Skeletal muscle satellite cell (primary cell): ENCODE data around the gene FCHO2.

Experiments used
- H3K27me3 ChIP-seq: 2 replicates; pipeline ENCODE4 v1.7.0; 2013; ENCODE audit warnings: low read length; ENCODE audit not compliant: control insufficient read depth, insufficient read depth
- H3K36me3 ChIP-seq: 2 replicates; pipeline ENCODE4 v1.7.0; 2013; ENCODE audit warnings: mild to moderate bottlenecking, control low read depth, low read length; ENCODE audit not compliant: insufficient read depth
- H3K4me1 ChIP-seq: 2 replicates; pipeline ENCODE4 v1.7.0; 2013; ENCODE audit warnings: low read length; ENCODE audit not compliant: control insufficient read depth, insufficient read depth
- H3K4me2 ChIP-seq: 2 replicates; pipeline ENCODE4 v1.7.0; 2013; ENCODE audit warnings: mild to moderate bottlenecking, low read length
- H3K4me3 ChIP-seq: 2 replicates; pipeline ENCODE4 v1.7.0; 2013; ENCODE audit warnings: low read length
- H3K9ac ChIP-seq: 2 replicates; pipeline ENCODE4 v1.7.0; 2013; ENCODE audit warnings: mild to moderate bottlenecking, low read depth, low read length, moderate library complexity
- H3K9me3 ChIP-seq: replicated peaks from 2 replicates; pipeline ENCODE4 v1.7.0; 2013; ENCODE audit warnings: mild to moderate bottlenecking, control low read depth, low read length

FCHO2 gene

DNA sequence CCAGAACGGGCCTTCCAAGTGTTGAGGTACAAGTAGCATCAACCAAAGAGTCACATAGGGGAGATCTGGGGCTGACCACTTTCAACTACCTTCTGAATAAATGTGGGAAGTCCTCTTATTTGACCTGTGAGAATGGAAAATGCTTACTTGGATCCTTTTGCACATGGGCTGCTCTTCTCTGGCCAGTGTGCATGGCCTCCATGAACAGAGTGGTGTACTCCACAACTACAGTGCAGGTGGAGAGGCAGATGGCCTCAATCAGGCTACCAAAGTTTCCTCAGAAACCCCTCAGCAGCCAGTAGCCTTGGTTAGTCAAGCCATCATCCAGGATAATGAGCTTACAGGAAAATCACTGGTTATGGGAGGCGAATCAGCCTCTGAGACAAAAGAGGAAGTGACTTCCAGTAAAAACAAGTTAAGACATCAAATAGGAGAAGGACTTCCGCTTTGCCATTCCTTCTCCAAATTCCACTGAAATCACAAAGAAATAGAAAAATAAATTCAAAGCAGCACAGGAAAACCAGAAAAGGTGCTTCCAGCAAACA, 18.3 kb upstream of the FCHO2 start:
- H3K9me3 ChIP-seq: no peaks in the 10 kb centered on the region
- no peak overlapping the region for H3K4me3 ChIP-seq
- no peak overlapping the region for H3K9ac ChIP-seq
- no peak overlapping the region for H3K4me2 ChIP-seq
- no peaks in the 10 kb centered on the region for H3K27me3 ChIP-seq
- H3K36me3 ChIP-seq: no peaks in the 10 kb centered on the region
- no peaks in the 10 kb centered on the region for H3K4me1 ChIP-seq

DNA sequence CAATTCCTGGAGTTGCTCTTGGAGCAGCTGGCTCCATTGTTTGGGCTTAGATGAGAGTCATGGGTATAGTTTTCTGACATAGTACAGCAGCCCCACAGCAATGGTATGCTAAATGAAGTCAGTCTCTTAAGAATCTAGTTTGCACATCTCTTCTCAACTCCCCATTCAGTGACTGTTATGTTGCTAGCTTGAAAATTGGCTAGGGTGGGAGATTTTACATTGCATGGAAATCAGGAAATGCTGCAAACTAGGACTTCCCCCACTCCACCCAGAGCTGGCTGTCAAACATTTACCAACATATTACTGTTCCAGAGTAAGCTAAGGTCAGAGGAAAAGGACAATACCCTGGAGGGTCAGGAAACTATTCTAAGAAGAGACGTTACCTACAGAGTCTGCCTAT, 17.6 kb upstream of the FCHO2 start:
- H3K4me2 ChIP-seq: no peak overlapping the region
- no peaks in the 10 kb centered on the region for H3K4me1 ChIP-seq
- H3K27me3 ChIP-seq: no peaks in the 10 kb centered on the region
- H3K4me3 ChIP-seq: no peak overlapping the region
- no peaks in the 10 kb centered on the region for H3K36me3 ChIP-seq
- H3K9me3 ChIP-seq: no peaks in the 10 kb centered on the region
- H3K9ac ChIP-seq: no peak overlapping the region

DNA sequence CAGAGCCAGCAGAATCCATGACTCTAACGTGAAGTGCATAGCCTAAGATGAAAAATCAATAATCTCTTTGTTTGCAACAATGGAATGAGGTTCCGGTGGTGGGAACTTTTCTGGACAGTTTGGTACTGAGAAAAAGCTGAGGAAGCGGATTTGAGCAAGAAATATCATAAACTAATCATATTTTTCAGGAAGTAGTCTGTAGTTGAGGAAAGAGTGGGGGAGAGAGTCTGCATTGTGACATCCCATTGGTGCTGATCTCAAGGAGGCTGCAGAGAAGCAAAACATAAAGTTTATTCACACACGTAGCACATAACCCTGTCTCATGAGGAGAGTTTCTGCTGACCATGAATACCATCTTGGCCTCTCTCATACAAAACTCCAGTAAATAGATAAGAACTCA, 15.8 kb upstream of the FCHO2 start:
- Histone ChIP-seq H3K36me3 (no peaks in the 10 kb centered on the region), H3K4me2 (no peak overlapping the region), H3K9me3 (no peaks in the 10 kb centered on the region), H3K27me3 (no peaks in the 10 kb centered on the region), H3K9ac (no peak overlapping the region), H3K4me1 (no peaks in the 10 kb centered on the region), H3K4me3 (no peak overlapping the region)

GRCh38 chr5:72943307-72943706, 12.5 kb upstream of the FCHO2 start:
- no peaks in the 10 kb centered on the region for H3K27me3 ChIP-seq
- no peaks in the 10 kb centered on the region for H3K36me3 ChIP-seq
- H3K4me2 ChIP-seq: no peak overlapping the region
- no peaks in the 10 kb centered on the region for H3K4me1 ChIP-seq
- no peaks in the 10 kb centered on the region for H3K9me3 ChIP-seq
- no peak overlapping the region for H3K4me3 ChIP-seq
- no peak overlapping the region for H3K9ac ChIP-seq

- H3K27me3 ChIP-seq: no peaks in the 10 kb centered on the region
These were observed 8.3 kb upstream of the FCHO2 start for GRCh38 chr5:72947498-72947897.

DNA sequence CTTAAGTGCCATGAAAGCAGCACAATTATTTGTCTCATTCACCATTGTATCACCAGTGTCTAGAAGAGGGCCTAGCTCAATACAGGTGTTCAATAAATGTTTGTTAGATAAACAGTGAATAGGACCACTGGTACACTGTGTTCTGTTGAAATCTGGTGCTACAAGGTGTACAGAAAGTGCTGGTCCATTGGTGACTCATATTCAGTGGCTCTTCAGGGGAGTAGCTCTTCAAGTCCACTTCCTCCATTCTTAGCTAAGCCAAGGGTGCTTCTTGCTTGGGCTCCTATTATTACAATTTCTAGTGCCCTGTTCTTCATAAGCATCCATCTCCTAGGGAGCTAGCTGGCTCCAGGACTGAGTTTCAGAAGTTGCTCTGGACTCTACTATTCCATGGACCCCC, 6.4 kb upstream of the FCHO2 start:
- peaks cover 43% of the 10 kb centered on the region for H3K4me1 ChIP-seq
- H3K9ac ChIP-seq: no peak overlapping the region

More at GRCh38 chr5:72947498-72947897, 8.3 kb upstream of the FCHO2 start:
- Histone ChIP-seq H3K4me1 (peaks cover 26% of the 10 kb centered on the region), H3K36me3 (no peaks in the 10 kb centered on the region), H3K9me3 (no peaks in the 10 kb centered on the region), H3K9ac (no peak overlapping the region), H3K4me3 (no peak overlapping the region), H3K4me2 (no peak overlapping the region)

DNA sequence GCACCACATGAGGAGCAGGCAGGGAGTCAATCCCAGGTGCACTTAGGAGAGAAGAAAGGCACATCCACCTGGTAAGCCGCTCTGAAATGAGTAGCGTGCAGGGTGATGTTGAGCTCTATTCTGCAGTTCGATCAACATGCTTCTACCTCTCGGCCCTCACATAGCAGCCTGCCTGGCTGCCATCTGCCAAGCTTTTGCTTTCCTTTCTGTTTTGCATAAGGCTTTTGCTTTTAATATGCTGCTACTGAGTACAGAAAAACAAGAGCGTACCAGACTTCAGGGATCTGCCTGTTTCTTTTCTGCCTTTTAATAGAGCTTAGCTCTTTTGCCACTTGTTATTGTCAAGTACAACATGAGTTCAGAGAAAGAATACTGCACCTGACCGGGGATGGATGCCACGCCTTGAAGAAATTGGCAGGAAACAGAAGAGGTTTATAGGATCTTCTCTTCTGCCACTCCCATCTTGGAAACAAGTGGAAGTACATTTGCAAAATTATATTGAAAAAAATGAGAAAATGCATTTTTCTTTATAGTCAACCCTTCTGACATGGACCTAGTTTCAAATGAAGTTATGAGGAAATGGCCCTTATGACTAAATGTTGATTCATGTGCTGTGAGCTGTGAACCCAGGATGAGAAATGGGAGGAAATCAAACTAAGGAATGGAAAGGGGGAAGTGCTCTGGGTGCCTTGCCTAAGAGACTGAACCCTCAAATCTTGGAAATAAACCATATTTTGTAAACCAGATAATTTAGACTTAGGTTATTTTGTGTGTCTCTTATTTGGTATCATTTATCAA, 4.0 kb upstream of the FCHO2 start:
- Histone ChIP-seq H3K4me2 (peak overlapping the region; percentile 53), H3K4me1 (peaks cover 53% of the 10 kb centered on the region), H3K36me3 (no peaks in the 10 kb centered on the region), H3K9ac (peak overlapping the region; percentile 27), H3K4me3 (peak overlapping the region; percentile 17), H3K9me3 (no peaks in the 10 kb centered on the region), H3K27me3 (no peaks in the 10 kb centered on the region)

More for the DNA sequence above, 6.4 kb upstream of the FCHO2 start:
- Histone ChIP-seq H3K27me3 (no peaks in the 10 kb centered on the region), H3K36me3 (no peaks in the 10 kb centered on the region), H3K9me3 (no peaks in the 10 kb centered on the region), H3K4me2 (no peak overlapping the region), H3K4me3 (no peak overlapping the region)

DNA sequence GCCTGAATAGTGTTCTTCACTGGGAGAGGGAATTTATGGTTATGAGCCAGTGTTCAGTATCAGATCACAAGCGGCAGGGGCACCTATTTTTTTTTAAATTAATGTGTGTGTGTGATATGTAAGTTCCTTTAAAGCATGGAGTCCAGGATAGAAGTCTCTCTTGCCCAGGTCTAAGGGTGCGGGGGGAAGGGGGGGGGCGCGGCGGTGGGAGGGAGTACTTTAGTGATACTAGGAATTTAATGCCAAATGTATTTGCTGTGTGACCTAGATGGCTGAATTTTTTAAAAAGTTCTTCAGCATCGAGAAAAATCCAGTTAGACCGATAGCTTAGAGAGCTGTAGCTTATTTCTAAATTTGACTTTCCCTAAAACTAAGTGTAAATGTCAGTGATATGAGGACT, 1.5 kb upstream of the FCHO2 start:
- Histone ChIP-seq H3K4me2 (peak overlapping the region; percentile 99), H3K36me3 (no peaks in the 10 kb centered on the region), H3K9me3 (no peaks in the 10 kb centered on the region), H3K9ac (no peak overlapping the region), H3K4me1 (peaks cover 57% of the 10 kb centered on the region), H3K27me3 (no peaks in the 10 kb centered on the region), H3K4me3 (peak overlapping the region; percentile 86)

- Histone ChIP-seq H3K4me2 (peak overlapping the region; percentile 99), H3K4me1 (peaks cover 53% of the 10 kb centered on the region), H3K4me3 (peak overlapping the region; percentile 86), H3K36me3 (no peaks in the 10 kb centered on the region), H3K9ac (peak overlapping the region; percentile 90), H3K27me3 (no peaks in the 10 kb centered on the region), H3K9me3 (no peaks in the 10 kb centered on the region)
These were observed 586 bp upstream of the FCHO2 start for GRCh38 chr5:72955143-72955767.

- peak overlapping the region; percentile 90 for H3K9ac ChIP-seq
- no peaks in the 10 kb centered on the region for H3K9me3 ChIP-seq
- H3K4me1 ChIP-seq: peaks cover 42% of the 10 kb centered on the region
- no peaks in the 10 kb centered on the region for H3K36me3 ChIP-seq
- peak overlapping the region; percentile 99 for H3K4me2 ChIP-seq
- H3K4me3 ChIP-seq: peak overlapping the region; percentile 86
- H3K27me3 ChIP-seq: no peaks in the 10 kb centered on the region
These were observed 691 bp downstream of the FCHO2 start for GRCh38 chr5:72956324-72957140.

DNA sequence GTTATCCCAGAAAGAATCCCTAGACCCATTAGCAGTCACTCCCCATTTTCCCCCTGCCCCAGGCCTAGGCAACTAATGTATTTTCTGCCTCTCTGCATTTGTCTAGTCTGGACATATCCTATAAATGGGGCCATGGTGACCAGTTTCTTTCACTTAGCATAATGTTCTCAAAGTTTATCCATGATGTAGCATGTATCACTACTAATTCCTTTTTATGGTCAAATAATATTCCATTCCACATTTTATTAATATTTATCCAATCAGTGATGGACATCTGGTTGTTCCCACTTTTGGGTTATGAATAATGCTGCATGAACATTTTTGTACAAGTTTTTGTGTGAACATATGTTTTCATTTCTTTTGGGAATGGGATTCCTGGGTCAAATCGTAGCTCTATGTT, 1.5 kb downstream of the FCHO2 start:
- Histone ChIP-seq H3K9ac (peak overlapping the region; percentile 90), H3K36me3 (no peaks in the 10 kb centered on the region), H3K9me3 (no peaks in the 10 kb centered on the region), H3K4me1 (peaks cover 36% of the 10 kb centered on the region), H3K27me3 (no peaks in the 10 kb centered on the region), H3K4me2 (peak overlapping the region; percentile 99), H3K4me3 (peak overlapping the region; percentile 86)
